ENCODE results near the gene ATXN7L1. TPM values are rescaled to one million over a fixed set of nuclear protein-coding genes. Genes with fewer than 3 reads are reported as not detected.

Gene ATXN7L1
- total RNA-seq, 4 donors from 2014 or later, result 8.1 to 13.5 (median 9.1) TPM

DNA sequence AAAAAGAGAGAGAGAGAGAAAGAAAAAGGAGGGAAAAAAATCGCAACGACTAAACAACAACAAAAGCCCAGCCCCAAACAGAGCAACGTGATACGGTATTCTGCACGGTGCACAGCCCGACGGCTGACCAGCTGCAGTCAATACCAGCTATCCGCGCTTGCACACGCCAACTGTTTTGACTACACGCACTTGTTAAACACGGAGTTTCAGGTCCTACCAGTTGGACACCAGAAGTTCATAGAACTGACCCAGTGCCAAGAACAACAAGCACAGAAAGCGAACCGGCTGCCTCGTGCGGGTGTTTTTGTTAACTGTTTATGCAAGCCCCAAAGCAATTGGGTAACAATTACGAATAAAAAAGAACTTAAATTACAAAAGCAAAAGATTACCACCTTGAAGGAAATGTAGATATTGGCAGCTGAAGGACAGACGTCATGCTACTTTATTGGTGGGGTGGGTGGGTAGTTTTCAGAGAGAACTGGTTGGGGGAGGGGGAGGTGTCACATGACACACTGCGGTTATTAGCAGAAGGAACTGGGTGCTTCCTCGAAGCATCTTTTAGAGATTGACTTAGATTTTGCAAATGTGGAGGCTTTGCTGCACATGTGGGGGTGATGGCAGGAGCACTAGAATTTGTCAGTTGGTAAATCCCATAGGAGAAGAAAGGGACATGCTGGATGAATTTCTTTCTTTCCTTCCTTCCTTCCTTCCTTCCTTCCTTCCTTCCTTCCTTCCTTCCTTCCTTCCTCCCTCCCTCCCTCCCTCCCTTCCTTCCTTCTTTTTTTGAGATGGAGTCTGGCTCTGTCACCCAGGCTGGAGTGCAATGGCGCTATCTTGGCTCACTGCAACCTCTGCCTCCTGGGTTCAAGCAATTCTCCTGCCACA is 184.5 kb downstream of the ATXN7L1 start:
- no peak overlapping the region for H3K4me3 ChIP-seq (ENCODE audit: low read depth, poor library complexity, severe bottlenecking)
- peak; percentile 69 to 91 for DNase-seq (ENCODE audit: low spot score in 2 of 2)
- 5% methylated on average over 21 of the region's 21 CpGs for WGBS, 2 donors
- TF ChIP-seq, protein P1, sequence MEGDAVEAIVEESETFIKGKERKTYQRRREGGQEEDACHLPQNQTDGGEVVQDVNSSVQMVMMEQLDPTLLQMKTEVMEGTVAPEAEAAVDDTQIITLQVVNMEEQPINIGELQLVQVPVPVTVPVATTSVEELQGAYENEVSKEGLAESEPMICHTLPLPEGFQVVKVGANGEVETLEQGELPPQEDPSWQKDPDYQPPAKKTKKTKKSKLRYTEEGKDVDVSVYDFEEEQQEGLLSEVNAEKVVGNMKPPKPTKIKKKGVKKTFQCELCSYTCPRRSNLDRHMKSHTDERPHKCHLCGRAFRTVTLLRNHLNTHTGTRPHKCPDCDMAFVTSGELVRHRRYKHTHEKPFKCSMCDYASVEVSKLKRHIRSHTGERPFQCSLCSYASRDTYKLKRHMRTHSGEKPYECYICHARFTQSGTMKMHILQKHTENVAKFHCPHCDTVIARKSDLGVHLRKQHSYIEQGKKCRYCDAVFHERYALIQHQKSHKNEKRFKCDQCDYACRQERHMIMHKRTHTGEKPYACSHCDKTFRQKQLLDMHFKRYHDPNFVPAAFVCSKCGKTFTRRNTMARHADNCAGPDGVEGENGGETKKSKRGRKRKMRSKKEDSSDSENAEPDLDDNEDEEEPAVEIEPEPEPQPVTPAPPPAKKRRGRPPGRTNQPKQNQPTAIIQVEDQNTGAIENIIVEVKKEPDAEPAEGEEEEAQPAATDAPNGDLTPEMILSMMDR (IDR thresholded peaks at IDR 0.05), result no peak
- TF ChIP-seq POLR2A (IDR thresholded peaks at IDR 0.05), result no peak
- intact Hi-C loops (cut with DNase I; ENCODE audit: low total_unique reads), result no loop called here

DNA sequence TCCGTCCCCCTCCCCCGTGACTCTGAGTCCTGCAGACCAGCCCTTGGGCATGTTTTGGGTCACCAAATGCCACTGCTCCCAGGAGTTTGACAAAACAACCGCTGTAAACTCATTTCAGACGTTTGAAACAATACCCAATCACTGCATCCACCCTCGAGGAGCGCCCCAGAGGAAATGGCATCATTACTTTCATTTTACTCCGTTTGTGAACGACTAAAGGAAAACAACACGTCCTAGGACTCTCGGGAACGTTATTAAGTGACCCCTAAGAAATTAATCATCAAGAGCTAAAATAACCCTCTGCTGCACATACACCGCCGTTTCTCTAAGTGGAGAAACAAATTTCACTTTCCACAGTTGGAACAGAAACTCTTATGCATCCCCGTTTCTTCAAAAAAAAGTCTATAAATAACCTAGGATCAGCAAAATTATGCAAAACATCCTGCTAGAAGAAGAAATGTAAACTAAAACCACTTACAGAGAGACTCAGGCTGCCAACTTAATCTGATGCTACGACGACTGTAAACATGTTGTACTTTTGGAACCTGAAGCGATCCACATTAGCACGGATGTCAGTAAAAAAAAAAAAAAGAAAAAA is 185.2 kb downstream of the ATXN7L1 start:
- WGBS, 2 donors, result 12 to 15% methylated on average over 18 of the region's 18 CpGs
- H3K4me3 ChIP-seq (ENCODE audit: low read depth, poor library complexity, severe bottlenecking), result no peak overlapping the region
- TF ChIP-seq, protein P1 (IDR thresholded peaks at IDR 0.05), result no peak
- no peak for TF ChIP-seq POLR2A (IDR thresholded peaks at IDR 0.05)
- DNase-seq (ENCODE audit: low spot score in 2 of 2), result no peak
- intact Hi-C loops (cut with DNase I; ENCODE audit: low total_unique reads), result no loop called here

DNA sequence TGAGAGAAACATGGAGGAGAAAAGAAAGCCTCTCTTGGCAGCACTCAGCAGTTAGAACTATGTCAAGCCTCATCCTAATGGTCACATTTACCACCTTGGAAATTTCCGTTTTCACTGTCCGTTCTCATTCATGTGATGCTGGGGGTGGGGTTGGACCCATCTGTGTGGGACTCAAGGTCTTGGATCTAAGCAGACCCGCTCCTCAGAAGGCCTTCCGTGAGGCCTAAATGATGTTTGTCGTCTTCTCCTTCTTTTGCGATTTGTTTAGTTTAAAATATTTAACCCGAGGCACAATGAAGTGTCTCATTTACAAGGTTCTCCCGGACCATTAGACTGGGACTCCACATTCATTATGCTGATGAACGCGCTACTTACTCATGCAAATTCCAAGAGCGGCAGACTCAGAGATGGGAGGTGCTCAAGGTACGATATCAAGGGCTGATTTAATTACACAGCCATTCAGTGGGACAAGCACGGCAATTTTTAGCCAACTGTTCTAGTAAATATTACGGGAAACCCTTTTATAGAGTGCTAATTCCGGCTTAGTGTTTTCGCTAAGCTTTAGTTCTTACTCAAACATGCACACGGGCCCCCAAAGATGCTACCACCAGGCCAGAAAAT is 186.0 kb downstream of the ATXN7L1 start:
- no peak for DNase-seq (ENCODE audit: low spot score in 2 of 2)
- H3K4me3 ChIP-seq (ENCODE audit: low read depth, poor library complexity, severe bottlenecking), result no peak overlapping the region
- 79 to 85% methylated on average over 17 of the region's 17 CpGs for WGBS, 2 donors
- TF ChIP-seq, protein P1 (IDR thresholded peaks at IDR 0.05), result no peak
- no peak for TF ChIP-seq POLR2A (IDR thresholded peaks at IDR 0.05)
- intact Hi-C loops (cut with DNase I; ENCODE audit: low total_unique reads), result no loop called here

DNA sequence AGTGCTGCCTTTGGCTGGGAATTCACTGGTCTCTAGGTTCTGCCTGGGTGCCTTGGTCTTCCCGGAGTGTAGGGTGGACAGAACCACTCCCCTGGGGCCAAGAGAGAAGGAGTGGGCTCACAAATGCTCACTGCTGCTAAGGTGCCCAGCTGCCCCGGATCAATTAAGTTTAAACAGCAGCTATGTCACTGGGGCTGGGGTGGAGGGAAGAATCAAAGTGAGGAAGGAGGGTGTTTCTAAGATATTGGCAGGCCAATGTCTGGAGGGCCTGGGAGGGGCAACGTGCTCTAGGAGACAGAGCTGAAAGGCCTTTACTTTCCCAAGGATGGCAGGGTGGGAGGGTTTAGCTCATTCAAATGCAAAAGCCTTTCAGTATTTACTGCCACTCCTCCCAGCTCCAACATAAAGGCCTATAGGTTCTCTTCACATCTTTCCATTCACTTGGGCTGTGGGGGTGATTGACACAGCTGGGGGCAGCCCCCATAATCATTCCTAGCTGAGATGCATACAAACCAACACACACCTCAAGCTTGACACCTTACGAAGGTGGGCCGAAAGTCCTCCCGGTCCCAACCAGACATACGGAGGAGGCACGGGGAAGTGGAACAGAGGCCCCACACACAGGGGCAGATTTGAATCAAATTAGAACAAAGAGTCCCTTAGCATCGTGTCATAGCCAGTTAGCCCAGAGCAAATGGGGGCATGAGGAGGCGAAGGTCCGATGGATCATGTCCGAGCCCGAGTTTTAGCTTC is 187.2 kb downstream of the ATXN7L1 start:
- no peak for DNase-seq (ENCODE audit: low spot score in 2 of 2)
- intact Hi-C loops (cut with DNase I; ENCODE audit: low total_unique reads), result no loop called here
- no peak overlapping the region for H3K4me3 ChIP-seq (ENCODE audit: low read depth, poor library complexity, severe bottlenecking)
- TF ChIP-seq, protein P1 (IDR thresholded peaks at IDR 0.05), result no peak
- no peak for TF ChIP-seq POLR2A (IDR thresholded peaks at IDR 0.05)
- WGBS, 2 donors, result 77 to 82% methylated on average over 13 of the region's 13 CpGs

DNA sequence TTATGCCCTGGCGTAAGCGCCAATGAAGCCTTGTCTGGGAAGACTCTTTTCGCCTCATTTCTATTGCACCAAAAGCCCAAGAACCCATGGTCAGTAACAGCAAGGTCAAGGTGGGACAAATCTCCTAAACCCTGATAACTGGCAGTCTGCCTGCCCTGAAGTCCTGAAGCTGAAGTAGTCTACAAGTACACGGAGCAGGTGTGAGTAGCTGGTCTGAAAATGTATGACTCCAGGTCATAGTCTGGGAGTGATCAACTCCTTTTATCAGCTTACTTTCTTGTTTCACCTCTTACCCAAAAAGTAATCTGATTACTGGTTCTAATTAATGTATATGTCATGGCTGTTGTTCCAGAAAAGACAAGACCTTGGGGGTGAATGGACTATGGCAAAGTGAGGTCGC is 187.8 kb downstream of the ATXN7L1 start:
- 76 to 92% methylated on average over 5 of the region's 5 CpGs for WGBS, 2 donors
- intact Hi-C loops (cut with DNase I; ENCODE audit: low total_unique reads), result no loop called here
- no peak for DNase-seq (ENCODE audit: low spot score in 2 of 2)
- no peak overlapping the region for H3K4me3 ChIP-seq (ENCODE audit: low read depth, poor library complexity, severe bottlenecking)
- TF ChIP-seq, protein P1 (IDR thresholded peaks at IDR 0.05), result no peak
- TF ChIP-seq POLR2A (IDR thresholded peaks at IDR 0.05), result no peak
